ENCODE results near the gene ATP1A1. TPM values are rescaled to one million over a fixed set of nuclear protein-coding genes. Genes with fewer than 3 reads are reported as not detected.

ATP1A1 gene
- total RNA-seq, 1 experiment from 2014 or later: 135 TPM

DNA sequence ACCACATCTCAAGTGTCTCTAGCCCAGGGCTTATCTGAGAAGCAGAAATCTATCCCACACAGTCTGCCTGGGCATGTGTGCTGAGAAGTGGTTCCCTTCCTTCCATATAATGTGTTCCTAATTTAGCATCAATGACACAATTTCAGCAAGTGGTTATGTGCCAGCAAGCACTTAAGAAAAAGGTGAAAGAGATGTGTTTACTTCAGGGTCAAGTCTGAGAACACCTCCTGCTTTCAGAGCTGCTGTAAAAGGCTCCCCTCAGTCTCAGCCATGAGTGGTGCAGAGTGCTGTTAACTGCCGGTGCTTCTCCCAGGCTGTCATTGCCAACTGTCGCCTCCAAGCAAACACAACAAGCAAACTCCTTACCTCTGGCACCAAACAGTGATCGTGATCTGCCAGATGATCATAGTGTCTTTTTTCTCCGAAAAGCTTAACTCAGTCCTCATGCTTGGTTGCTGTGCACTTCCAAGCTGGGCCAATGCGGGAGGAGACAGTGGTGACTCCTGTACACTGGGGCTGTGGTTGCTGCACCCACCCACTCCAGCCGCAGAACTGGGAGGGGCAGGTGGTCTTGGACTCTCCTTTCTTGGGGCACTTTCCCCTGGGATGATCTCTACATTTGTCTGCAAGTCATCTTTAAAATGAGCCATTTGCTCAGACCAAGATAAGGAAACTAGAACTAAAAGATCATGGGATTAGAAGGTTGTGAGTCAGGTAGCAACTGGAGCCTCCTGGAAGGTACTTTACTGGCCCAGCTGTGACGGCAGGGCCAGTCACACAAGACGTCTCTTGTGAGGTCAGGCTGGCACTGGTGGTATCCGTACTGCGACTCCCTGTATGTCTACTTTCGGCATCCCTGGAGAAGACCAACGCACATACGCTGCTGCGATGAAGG is 32.4 kb downstream of the ATP1A1 start:
- DNase-seq (ENCODE audit: low spot score): peak; percentile 63
- in situ Hi-C loops (cut with HindIII; ENCODE audit: low sequenced_read_pairs): no loop called here

DNA sequence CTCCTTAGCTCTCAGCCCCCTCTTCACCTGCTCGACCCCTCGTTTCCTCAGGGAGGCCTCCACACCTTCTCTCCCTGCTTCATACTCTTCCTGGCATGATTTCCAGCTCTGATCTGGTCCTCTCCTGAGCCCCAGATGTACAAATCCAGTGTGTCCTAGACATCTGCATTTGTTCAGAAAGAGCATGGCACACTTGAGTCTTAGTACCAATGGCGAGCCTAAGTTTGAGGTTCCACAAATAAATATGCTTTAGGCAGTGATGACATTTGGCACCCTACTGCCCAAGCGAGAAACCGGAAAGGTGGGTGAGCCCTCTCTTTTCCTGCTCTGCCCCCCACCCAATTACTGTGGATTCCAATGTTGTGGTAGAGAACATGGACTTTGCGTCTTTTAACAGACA is 34.0 kb downstream of the ATP1A1 start:
- in situ Hi-C loops (cut with HindIII; ENCODE audit: low sequenced_read_pairs): no loop called here
- DNase-seq (ENCODE audit: low spot score): no peak

DNA sequence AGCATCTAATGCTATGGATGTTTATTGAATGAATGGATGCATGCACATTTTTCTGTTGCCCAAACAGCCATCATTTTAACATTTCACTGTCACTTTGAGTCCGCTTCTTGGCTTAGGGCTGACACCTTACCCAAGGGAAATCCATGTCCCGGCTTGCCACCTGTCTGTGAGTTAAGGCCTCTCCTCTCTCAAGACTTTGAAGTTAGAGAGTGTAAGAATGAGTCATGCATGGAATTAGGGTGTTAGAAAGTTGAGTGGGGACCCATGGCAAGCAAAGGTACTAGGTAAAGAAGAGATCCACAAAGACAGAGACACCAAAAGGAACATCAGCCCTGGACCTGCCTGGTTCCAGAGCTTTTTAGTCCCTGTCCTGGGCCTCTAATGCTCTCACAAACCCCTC is 35.1 kb downstream of the ATP1A1 start:
- in situ Hi-C loops (cut with HindIII; ENCODE audit: low sequenced_read_pairs): no loop called here
- DNase-seq (ENCODE audit: low spot score): no peak

DNA sequence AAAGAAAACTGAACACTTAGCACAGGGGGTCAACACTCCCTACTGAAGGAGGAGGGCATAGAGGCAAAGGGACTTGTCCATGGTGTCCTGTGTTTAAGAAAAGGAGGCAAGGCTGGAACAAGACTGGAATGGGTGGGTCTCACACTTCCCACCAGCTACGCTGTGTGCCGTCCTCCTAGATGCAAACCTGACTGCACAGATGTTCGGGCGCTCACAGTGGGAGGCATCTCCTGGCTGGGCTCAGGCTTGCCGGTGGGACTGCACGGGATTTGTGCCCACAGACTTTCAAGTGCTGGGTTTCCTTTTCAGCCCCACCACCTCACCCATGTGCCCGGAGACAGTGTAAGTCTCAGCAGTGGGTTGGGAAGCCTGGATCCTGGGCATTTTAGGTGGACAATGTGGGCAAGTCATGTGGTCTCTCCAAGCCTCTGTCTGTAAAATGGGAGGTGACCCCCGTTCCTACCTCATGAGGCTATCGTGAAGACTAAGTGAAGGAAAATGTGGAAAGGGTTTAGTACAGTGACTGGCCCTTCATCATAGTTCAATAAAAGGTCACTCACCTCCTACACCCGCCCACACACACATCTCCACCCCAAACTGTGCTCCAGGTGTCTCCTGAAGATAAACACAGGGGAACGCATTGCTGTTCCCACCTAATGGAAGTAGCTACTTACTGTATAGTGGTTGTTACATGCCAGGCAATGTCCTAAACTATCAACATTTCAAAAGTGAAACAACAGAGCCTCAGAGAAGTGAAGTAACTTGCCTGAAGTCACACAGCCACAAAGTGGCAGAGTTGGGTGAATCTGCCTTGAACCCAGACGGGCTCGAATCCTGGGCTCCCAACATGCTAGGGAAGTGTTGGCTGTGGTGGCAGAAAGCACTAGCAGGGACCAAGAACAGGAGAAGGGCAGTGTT is 36.0 kb downstream of the ATP1A1 start:
- DNase-seq (ENCODE audit: low spot score): no peak
- in situ Hi-C loops (cut with HindIII; ENCODE audit: low sequenced_read_pairs): no loop called here

DNA sequence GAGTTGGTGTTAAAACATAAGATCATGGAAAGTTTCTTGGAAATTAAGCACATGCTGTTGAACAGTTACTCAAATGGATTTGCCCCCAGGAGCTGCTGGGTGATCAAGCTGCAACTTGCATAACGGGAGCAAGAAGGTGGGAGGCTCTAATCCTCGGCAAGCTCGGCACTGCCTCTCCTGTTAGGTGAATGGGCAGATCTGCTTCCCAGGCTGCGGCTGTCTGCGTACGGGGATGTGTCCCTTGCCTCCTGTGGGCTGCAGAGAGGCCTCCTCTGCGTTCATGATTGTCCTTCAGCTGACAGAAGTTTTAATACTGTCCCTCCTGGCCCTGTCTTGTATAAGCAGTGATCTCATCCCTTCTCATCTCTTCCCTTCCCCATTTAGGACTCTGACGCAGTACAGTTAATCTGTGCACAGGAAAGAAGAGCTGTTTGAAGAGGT is 36.7 kb downstream of the ATP1A1 start:
- no peak for DNase-seq (ENCODE audit: low spot score)
- in situ Hi-C loops (cut with HindIII; ENCODE audit: low sequenced_read_pairs): no loop called here

DNA sequence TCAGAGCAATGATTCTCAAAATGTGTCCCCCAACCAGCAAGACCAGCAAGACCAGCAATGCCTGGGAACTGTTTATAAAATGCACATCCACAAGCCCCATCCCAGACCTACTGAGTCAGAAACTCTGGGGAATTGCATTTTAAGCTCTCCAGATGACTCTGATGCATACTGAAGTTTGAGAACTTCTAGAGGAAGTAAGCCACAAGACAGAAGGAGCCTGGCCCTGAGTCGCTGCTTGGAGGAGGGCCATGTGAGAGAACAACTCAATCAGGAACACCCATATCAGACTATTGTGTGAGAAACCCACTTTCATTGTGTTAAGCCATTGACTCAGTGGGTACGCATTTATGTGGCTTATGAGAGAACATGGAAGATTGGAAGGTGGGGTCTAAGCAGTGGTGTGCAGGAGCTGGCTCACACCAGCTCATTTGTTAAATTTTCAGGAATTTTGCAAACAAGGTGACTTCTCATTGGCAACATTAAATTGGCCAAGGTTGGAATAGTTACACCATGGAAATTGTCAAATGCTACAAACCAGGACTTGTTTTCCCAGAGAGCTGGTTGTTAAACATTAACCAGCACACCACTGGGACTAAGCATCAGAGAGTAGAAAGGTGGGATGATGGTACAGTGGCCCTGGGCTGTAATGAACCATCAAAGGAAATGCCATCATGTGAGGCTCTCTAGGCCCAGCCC is 38.9 kb downstream of the ATP1A1 start:
- DNase-seq (ENCODE audit: low spot score): no peak
- in situ Hi-C loops (cut with HindIII; ENCODE audit: low sequenced_read_pairs): no loop called here

DNA sequence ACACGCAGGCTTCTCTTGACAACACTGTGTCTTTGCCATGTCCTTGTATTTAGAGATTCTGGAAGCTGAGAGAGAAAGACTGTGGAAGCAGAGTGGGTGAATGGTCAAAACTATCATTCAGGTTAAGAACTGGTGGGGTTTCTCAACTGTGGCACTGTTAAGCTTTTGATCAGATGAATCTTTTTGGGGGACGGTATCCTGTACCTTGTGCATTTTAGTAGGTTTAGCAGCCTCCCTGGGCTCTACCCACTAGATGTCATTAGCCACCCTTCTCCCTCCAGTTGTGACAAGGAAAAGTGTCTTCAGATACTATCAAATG is 39.4 kb downstream of the ATP1A1 start:
- DNase-seq (ENCODE audit: low spot score): no peak

DNA sequence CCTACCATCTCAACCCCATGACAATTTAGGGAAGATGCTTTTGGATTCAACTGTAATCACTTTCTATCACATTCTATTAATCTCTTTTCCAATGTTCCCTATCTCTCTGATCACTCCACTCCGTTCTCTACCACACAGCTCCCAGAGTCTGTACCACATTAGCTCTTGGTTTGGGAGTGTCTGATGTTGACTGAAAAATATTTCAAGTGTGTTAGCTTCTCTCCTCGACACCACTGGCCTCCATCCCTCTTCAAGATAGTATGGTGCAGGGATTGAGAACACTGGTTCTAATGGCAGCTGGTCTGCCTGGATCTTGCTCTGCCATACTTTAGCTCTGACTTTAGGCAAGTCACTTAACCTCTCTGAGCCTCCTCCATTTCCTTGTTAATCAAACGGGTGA is 39.9 kb downstream of the ATP1A1 start:
- in situ Hi-C loops (cut with HindIII; ENCODE audit: low sequenced_read_pairs): no loop called here
- DNase-seq (ENCODE audit: low spot score): no peak

More for the DNA sequence above, 39.4 kb downstream of the ATP1A1 start:
- in situ Hi-C loops (cut with HindIII; ENCODE audit: low sequenced_read_pairs): no loop called here

DNA sequence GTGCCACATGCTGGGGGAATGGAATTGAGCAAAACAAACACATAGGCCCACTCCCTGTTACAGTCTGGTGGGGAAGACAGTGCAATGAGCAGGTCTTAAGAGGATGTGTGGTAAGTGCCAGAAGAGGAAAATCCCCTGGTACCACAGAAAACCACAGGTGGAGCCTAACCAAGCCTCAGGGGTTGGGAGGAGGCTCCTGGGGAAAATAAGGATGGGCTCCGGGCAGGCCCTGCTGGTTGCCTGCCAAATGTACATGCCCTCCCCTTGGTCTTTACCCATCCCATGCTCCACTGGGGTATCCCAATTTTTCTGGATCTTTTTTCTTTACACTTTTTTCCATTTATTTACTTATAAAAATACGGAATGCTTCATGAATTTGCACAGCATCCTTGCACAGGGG is 40.4 kb downstream of the ATP1A1 start:
- no peak for DNase-seq (ENCODE audit: low spot score)
- in situ Hi-C loops (cut with HindIII; ENCODE audit: low sequenced_read_pairs): no loop called here

DNA sequence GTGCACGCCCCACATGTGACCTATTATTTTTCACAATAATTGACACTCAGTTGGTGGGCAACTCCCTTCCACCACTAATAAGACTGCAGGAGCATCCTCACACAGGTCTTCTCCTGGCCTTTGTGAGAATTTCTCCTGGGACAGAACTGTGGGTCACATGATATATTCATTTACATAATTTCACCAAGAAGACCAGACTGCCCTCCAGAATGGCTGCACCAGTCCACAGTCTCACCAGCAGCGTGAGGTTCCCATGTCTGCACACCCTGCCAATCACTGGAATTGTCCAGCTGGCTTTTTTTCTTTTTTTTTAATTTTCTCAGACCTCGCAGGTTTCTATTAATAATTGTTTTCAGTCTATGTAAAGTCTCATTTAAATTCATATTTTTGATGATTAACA is 41.3 kb downstream of the ATP1A1 start:
- DNase-seq (ENCODE audit: low spot score): no peak
- in situ Hi-C loops (cut with HindIII; ENCODE audit: low sequenced_read_pairs): no loop called here

DNA sequence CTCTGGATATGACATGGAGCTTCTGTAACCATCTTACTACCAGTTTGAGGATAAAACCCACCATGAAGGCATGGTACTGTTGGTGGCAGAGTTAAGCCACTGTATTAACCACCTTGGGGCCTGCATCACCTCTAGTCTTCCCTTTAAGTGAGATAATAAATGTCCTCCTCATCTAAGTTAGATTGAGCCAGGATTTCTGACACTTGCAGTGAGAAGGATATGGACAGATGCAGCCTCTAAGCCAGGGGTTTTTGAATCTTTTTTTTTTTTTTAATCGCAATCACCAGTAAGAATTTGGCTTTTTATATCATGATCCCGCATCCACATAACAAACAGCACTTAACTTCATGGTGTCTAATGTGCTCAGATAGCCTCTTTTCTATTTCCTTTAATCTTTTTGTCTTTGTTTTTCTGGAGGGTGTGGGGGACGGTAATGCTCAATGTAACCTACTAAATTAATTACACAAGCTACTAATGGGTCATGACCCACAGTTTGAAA is 42.2 kb downstream of the ATP1A1 start:
- in situ Hi-C loops (cut with HindIII; ENCODE audit: low sequenced_read_pairs): no loop called here
- DNase-seq (ENCODE audit: low spot score): no peak

DNA sequence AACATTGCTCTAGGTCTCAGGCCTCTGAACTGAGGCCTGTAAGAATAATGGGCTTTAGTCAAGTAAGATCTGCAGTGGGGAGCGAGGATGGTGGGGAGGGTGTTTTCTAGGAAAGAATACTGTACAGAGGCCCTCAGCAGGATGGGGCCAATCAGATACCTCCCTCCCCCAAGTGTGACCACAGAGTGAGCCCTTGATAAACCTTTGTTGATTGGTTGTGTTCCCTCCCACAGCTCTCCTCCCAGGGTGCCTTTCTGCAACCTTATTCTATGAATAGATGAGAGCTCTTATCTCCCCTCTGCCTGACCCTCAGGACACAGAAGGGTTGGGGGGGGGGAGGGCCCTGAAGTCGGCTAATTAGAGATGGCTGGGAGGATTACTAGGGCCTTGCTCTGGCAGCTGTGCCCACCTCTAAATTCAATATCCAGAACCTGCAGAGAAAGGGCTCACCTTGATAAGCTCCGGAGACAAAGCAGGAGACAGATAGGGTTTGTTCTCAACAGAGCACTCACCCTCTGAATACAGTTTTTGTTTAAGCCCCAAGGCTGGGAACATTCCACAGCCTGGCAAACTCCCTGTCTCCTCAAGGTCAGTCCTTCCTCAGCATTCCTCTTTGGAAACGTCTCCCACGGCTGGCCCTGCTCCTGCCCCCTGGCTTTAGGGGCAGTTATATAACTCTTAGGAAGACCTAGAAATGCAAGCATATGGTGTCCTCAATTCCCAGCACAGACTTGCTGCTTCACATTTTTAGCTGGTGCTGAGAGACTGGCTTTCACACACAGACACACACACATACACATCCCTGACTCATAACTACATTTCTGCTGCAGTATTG is 42.9 kb downstream of the ATP1A1 start:
- DNase-seq (ENCODE audit: low spot score): peak; percentile 87
- in situ Hi-C loops (cut with HindIII; ENCODE audit: low sequenced_read_pairs): no loop called here

DNA sequence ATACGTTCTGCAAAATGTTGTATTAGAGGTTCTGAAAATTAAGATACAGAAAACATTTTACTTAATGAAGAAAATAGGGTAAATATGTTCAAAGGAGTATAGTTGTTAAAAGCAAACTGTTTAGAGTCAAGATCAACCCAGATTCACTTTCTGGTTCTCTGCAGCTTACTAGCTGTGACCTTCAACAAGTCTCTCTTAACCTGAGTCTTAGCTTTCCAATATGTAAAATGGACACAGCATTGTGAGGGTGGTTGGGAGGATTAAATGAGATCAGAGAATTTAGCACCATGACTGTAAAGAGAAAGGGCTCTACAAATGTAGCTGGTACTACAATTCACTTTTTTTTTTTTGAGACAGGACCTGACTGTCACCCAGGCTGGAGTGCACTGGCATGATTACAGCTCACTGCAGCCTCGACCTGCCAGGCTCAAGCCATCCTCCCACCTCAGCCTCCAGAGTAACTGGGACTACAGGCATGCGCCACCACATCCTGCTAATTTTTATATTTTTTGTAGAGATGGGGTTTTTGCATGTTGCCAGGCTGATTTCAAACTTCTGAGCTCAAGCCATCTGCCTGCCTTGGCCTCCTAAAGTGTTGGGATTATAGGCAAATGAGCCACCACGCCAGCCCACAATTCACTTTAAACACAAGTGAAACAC is 43.9 kb downstream of the ATP1A1 start:
- in situ Hi-C loops (cut with HindIII; ENCODE audit: low sequenced_read_pairs): no loop called here
- no peak for DNase-seq (ENCODE audit: low spot score)

DNA sequence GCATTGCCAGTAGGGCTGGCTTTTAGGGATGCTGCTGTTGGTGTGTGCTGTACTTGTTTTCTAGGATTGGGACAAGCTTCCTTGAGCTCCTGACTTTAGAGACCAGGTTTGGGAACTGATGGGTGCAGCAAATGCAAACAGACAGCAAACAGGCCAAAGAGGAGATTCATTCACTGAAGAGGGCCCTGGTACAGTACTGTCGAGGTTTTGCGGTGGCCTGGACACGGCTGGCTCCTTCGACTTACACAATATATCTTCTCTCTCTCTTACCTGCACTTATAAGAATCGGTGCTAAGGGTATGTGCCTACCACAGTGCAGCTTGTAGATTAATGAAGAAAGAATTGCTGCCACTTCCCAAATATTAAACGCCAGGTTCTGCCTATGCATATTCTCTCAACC is 44.6 kb downstream of the ATP1A1 start:
- in situ Hi-C loops (cut with HindIII; ENCODE audit: low sequenced_read_pairs): no loop called here
- no peak for DNase-seq (ENCODE audit: low spot score)

DNA sequence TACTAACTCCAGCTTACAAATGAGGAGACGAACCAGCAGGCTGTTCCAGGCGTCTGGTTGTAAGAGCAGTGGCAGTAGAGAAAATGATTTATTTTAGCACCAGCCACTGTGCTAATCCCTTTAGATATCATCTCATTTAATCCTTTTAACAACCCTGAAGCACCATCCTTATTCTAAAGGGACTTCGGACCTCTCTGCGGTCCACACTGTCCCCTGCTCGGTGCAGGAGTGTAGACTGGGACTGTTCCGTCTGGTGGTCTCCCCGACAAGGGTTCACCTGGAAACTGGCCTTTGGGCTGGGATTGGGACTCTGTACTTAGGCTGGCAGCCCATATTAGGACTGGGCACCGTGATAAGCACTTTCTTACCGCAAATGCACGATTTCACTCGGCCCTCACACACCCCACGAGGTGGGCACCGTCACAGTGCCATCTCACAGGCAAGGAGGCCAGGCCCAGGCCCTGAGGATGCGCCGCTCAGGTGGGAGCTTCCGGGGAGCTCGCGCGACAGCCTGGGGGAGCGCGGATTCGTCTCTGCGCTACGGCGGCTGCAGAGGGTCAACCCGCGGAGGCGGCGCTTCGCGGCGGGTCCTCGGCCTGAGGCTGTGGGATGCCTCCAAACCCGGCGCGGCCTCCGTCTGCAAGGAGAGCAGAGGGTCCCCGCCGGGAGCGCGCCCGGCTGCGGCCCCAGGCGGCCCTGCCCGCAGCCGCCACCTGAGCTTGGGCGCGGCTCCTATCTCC is 45.2 kb downstream of the ATP1A1 start:
- peak; percentile 73 for DNase-seq (ENCODE audit: low spot score)
- in situ Hi-C loops (cut with HindIII; ENCODE audit: low sequenced_read_pairs): no loop called here

DNA sequence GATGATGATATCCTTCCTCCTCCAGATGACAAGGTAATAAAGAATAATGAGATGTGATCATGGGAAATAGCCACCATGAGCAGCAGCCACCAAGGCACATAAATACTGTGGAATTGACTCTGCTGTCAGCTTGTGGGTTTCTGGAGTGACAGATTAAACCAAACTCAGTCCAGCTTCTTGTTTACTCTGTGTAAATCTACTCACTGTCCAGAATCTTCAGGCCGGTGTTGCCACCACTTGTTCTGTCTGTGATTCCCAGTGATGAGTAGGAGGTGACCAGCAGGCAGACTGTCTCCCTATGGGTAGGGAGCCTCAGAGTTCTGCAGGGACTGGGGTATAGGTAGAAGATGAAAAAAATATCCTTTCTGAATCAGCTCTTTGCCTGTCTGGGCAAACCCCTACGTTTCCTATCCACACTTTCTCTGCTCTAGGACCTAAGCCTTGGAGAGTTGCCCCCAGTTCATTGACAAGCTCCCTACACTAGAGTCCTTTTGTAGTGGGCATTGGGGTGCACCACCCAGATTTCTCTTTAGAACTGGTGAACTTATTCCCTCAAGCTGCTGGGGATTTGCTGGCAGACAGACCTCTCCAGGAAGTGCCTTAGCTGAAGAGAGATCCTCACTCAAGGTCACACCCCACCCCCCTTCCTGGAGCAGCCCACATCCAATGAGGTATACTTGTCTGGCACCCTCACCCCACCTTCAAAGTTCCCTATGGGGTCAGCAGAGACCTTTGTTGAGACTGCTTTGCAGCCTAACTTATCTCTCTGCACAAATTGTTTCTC is 47.6 kb downstream of the ATP1A1 start:
- in situ Hi-C loops (cut with HindIII; ENCODE audit: low sequenced_read_pairs): no loop called here
- no peak for DNase-seq (ENCODE audit: low spot score)

DNA sequence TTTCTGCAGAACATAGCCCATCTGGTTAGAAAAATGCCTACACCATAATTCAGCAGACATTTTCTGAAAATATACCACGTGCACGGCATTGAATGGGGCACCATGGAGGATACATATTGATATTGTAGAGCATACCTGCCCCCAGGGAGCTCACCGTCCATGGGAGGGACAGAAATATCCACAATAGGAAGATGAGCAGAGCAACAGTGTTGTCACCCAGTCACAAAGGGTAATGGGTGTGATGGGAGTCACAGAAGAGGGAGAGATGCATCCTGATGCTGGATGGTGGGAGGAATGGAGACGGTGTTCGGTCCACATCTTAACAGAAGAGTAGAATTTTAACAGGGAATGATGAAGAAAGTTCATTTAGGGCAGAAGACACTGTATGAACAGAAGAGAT is 51.4 kb downstream of the ATP1A1 start:
- in situ Hi-C loops (cut with HindIII; ENCODE audit: low sequenced_read_pairs): no loop called here

More for the DNA sequence above, 51.4 kb downstream of the ATP1A1 start:
- DNase-seq (ENCODE audit: low spot score): no peak

Data from G401 (cell line).